Osteocyte (in vitro differentiated cells): ENCODE results near the gene LRGUK. TPM values are rescaled to one million over a fixed set of nuclear protein-coding genes. Genes with fewer than 3 reads are reported as not detected.

Experiments
- DNase-seq: peaks from one replicate; pipeline ENCODE4 v3.0.0; 2021; ENCODE audit warnings: mixed read lengths; ENCODE audit not compliant: unreplicated experiment; ENCODE audit errors: extremely low spot score
- H3K27ac Mint-ChIP-seq: one replicate; pipeline ENCODE4 v1.8.0; 2021; ENCODE audit warnings: mild to moderate bottlenecking, mixed read lengths; ENCODE audit not compliant: unreplicated experiment
- H3K27me3 Mint-ChIP-seq: one replicate; pipeline ENCODE4 v1.8.0; 2021; ENCODE audit warnings: mixed read lengths; ENCODE audit not compliant: unreplicated experiment
- H3K36me3 Mint-ChIP-seq: one replicate; pipeline ENCODE4 v1.8.0; 2021; ENCODE audit warnings: mixed read lengths; ENCODE audit not compliant: unreplicated experiment
- H3K4me1 Mint-ChIP-seq: one replicate; pipeline ENCODE4 v1.8.0; 2021; ENCODE audit warnings: mixed read lengths; ENCODE audit not compliant: unreplicated experiment
- H3K4me3 Mint-ChIP-seq: one replicate; pipeline ENCODE4 v1.8.0; 2021; ENCODE audit warnings: mild to moderate bottlenecking, moderate library complexity, mixed read lengths; ENCODE audit not compliant: unreplicated experiment
- H3K9me3 Mint-ChIP-seq: one replicate; pipeline ENCODE4 v1.8.0; 2021; ENCODE audit warnings: mixed read lengths; ENCODE audit not compliant: unreplicated experiment
- total RNA-seq: library from RNA; stranded (reverse); gene quantifications from 2 replicates; pipeline ENCODE4 v1.2.1, GENCODE V29; 2021
- TF ChIP-seq, protein P1 (sequence below): fragments of 200-600 bp; sonication (generic); IDR thresholded peaks from 2 replicates; pipeline ENCODE4 v1.5.0; 2021; ENCODE audit warnings: antibody characterized with exemption, mild to moderate bottlenecking, moderate library complexity

Gene LRGUK
- total RNA-seq, 1 donor from 2014 or later, result 0.30 TPM

DNA sequence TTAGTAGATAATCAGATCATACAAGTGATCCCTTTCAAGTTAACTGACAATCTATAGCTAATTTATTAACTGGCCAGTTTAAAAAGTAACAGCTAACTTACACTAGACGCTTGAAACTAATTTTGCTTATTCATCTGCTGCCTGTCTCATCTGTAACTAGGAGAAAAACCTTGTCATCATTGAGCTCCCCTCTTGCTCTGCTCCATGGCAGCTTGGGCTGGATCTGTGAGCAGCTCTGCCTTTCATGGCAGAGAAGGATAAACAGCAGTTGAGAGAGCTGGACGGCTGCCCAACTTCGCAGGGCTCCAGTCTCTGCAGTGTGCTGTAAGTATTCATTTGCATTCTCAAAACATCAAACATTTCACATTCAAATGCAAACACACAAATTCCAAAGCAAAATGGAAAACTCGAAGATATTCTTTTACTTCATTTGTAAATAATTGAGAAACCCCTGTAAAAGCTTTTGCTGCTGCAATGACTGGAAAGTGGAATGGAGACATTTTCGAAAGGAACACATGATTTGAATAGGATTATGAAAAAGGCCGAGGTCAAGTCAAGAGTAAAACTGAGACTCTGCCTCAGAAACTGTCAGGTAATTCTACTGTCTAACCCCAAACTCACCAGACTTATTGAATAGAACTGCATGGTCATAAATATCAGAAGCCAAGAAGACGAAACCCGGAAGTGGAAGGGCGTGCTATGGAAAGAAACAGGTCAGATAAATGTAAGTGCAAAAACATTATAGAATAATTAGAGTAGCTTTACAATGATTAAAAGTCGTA lies 172.0 kb downstream of the LRGUK start:
- TF ChIP-seq, protein P1, sequence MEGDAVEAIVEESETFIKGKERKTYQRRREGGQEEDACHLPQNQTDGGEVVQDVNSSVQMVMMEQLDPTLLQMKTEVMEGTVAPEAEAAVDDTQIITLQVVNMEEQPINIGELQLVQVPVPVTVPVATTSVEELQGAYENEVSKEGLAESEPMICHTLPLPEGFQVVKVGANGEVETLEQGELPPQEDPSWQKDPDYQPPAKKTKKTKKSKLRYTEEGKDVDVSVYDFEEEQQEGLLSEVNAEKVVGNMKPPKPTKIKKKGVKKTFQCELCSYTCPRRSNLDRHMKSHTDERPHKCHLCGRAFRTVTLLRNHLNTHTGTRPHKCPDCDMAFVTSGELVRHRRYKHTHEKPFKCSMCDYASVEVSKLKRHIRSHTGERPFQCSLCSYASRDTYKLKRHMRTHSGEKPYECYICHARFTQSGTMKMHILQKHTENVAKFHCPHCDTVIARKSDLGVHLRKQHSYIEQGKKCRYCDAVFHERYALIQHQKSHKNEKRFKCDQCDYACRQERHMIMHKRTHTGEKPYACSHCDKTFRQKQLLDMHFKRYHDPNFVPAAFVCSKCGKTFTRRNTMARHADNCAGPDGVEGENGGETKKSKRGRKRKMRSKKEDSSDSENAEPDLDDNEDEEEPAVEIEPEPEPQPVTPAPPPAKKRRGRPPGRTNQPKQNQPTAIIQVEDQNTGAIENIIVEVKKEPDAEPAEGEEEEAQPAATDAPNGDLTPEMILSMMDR, result no peak
- no peaks in the 10 kb centered on the region for H3K27me3 Mint-ChIP-seq
- no peaks in the 10 kb centered on the region for H3K9me3 Mint-ChIP-seq
- no peak overlapping the region for H3K4me3 Mint-ChIP-seq
- DNase-seq, result no peak
- H3K36me3 Mint-ChIP-seq, result peaks cover 50% of the 10 kb centered on the region
- H3K4me1 Mint-ChIP-seq, result peaks cover 3% of the 10 kb centered on the region
- H3K27ac Mint-ChIP-seq, result no peak overlapping the region

DNA sequence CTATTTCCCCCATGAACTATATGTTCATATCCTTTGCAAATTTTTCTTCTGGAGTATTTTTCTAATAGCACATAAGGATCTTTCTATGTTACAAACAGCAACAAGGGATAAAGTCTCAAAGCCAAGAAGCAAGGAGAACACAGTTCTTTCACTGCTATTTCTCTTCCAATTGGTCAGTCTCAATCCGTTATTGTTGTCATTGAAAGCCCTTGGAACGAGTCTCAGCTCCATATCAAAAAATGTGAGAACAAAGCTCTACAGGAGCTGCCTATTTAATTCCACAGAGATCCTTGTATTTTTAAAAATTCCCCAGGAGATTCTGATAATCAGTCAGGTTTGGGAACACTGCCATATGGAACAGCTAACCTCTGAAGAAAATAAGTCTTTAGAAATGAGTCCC lies 173.8 kb downstream of the LRGUK start:
- TF ChIP-seq, protein P1, result no peak
- Mint-ChIP-seq H3K4me1 (peaks cover 3% of the 10 kb centered on the region), H3K4me3 (no peak overlapping the region), H3K27me3 (no peaks in the 10 kb centered on the region), H3K36me3 (peaks cover 43% of the 10 kb centered on the region), H3K27ac (no peak overlapping the region), H3K9me3 (no peaks in the 10 kb centered on the region)
- DNase-seq, result no peak

DNA sequence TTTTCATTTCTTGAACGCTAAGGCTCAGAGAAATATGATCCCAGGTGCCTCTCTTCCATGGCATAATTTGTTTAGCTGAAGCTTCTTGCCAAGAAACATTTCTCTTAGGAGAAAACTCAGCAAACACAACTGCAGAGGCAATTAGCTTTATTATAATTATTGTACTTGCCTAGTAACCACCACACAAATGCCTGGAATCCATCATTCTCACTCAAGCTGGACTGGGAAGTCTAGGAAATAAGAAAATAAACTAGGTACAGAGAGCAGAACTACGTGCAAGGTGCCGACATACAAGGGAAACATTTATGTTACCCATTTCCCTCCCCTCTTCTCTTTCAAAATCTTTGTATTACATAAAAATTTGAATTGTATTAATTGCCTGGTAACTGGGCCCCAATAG lies 174.5 kb downstream of the LRGUK start:
- Mint-ChIP-seq H3K27me3 (no peaks in the 10 kb centered on the region), H3K27ac (no peak overlapping the region), H3K36me3 (peaks cover 45% of the 10 kb centered on the region), H3K4me3 (no peak overlapping the region), H3K9me3 (no peaks in the 10 kb centered on the region), H3K4me1 (peaks cover 3% of the 10 kb centered on the region)
- TF ChIP-seq, protein P1, result no peak
- no peak for DNase-seq

DNA sequence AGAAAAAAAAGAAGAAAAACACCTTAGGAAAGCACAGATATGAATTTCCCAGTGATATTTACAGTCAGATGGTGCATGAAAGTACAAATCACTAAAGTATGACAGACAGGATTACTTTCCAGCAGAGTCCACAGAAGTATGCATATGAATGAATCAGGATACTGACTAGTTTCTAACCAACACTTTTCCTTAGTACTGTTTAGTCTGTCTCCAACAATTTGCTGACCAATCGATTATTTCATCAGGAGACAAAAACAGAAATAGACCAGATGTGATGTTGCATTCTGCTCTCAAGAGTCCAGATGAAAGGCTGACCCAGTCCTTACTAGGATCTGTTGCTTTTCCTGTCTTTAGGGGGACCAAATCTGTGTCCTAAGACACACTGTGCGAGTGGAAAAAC lies 175.0 kb downstream of the LRGUK start:
- no peak for DNase-seq
- Mint-ChIP-seq H3K27me3 (no peaks in the 10 kb centered on the region), H3K9me3 (no peaks in the 10 kb centered on the region), H3K27ac (no peak overlapping the region), H3K4me3 (no peak overlapping the region), H3K36me3 (peaks cover 47% of the 10 kb centered on the region), H3K4me1 (peaks cover 3% of the 10 kb centered on the region)
- TF ChIP-seq, protein P1, result no peak

DNA sequence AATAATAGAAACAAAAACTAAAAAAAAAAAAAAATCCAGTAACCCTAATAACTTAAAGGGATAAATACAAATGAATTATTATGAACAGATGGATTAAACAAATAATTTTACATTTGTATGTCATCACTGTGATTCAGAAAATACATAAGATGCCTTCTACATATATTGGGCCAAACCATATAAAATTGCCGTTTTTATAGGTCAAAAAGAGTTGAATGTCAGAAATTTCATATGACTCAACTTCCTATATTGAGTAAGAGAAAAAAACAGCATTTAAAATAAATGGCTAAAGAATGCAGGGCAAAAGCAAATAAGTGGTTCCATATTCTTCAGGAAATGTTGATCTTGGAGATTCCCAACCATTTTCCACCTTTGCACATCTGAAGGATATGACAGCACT lies 180.2 kb downstream of the LRGUK start:
- peaks cover 23% of the 10 kb centered on the region for H3K36me3 Mint-ChIP-seq
- H3K4me3 Mint-ChIP-seq, result no peak overlapping the region
- H3K9me3 Mint-ChIP-seq, result no peaks in the 10 kb centered on the region
- peaks cover 3% of the 10 kb centered on the region for H3K4me1 Mint-ChIP-seq
- H3K27me3 Mint-ChIP-seq, result no peaks in the 10 kb centered on the region
- H3K27ac Mint-ChIP-seq, result no peak overlapping the region
- no peak for DNase-seq
- TF ChIP-seq, protein P1, result no peak
